Islet precursor cell (in vitro differentiated cells): Measurements from ENCODE around the gene ST3GAL3.

Experiments
- DNase-seq: peaks from one replicate; pipeline ENCODE4 v3.0.0-alpha.2; 2018

Gene ST3GAL3

DNA sequence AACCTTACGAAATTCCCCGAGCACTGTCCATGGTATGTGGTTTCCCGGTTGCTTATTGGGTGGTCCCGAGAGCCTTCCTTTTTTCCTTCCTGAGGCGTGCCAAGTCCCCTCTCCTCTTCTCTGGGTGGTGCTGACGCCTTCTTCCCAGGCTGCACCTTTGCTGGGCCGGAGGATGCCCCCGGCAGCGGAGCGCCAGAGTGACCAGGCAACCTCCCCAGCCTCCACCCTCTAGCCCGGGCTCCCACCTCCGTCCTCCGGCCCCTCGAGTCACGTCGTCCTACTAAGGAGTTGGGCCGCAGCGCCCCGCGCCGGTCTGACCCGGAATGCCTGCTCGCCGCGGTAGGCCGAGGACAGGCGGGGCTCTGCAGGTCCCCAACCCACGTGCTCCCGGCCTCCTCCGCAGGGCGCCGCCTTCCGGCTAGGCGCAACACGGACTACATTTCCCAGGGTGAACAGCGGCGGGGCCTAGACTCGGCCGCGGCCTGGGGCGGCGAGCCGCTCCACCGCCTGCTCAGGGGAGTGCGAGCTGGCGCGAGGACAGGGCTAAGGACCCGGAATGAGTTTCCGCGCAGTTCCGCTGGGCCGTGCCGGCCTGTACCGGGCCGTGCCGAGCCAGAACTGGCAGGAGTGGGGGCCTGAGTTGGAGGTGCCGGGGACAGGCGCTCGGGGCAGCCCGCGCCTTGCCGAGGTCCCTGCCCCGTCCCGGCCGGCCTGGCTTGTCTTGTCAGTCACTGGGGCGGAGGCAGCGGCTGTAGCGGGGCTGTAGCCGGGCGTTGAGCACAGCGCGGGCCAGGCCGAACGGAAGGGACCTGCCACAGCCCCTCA lies 239.1 kb downstream of the ST3GAL3 start, which contains the start of gene IPO13:
TSS of gene IPO13 (plus strand) at position 715 of the 825 bp plus-strand sequence. CDS start 651 bp downstream, outside the sequence.
- DNase-seq: peak; percentile 99

DNA sequence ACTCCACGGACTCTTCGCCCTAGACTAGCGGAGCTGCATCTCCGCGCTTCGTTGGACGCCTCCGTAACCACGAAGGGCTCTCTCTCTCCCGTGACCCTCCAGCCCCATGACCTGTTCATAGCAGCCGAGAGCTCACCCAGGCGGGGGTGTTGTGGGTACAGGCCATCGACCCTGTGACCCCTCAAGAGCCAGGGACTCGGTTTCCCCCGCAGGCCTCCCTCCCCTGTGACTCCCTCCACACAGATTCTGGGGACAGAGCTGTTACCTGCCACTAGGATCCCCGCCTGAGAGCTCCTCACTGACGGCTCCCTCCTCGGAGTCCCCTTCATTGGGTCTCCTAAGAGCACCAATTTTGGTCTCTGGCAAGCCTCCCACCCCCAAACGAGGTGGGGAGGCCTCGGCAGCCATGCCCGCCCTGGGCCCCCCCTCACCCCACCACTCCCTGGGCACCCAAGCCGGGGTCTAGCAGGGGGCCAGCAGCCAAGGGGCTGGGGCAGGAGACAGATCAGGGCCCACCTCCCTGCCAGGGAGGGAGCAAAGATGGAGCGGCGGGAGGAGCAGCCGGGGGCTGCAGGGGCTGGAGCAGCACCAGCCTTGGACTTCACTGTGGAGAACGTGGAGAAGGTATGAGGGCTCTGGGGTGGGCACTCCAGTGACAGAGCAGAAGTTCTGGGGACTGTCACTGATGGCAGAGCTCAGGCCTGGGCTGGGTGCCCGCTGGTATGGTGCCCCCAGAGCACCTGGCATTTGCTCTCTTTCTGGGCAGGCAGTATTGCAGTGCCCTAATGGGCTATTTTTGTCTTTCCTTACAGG lies 239.9 kb downstream of the ST3GAL3 start:
- no peak for DNase-seq

DNA sequence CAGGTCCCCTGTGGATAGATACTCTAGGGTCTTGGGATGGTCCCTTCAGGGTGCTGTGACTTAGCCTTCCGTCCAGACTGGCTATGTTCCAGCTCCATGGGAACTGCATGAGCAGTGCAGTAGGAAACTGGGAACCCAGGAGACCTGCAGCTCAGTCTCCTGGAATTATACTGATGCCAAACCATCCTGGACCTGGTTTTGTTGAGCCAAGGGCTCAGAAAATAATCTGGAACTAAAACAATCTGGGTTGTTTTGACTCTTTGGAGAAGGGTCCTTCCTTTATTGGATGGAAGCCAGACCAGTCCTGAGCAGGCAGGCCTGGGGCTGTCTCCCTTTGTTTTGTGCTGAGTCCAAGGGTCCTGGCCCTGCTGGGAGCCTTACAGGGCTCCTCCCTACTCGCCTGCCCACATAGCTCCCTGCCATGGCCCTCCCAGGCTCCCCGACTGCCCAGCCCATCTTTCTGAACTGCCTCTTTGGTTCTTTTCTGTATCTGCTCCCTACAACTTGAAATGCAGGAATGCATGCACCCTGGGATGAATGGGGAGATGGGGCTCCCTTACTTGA lies 240.6 kb downstream of the ST3GAL3 start:
- no peak for DNase-seq

DNA sequence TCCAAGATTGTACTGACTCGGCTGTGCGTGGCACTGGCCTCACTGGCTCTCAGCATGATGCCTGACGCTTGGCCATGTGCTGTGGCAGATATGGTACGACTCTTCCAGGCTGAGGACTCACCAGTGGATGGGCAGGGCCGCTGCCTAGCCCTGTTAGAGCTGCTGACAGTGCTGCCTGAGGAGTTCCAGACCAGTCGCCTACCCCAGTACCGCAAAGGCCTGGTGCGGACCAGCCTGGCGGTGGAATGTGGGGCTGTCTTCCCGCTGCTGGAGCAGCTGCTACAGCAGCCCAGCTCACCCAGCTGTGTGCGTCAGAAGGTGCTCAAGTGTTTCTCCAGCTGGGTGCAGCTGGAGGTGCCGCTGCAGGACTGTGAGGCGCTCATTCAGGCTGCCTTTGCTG lies 242.3 kb downstream of the ST3GAL3 start:
- DNase-seq: no peak

DNA sequence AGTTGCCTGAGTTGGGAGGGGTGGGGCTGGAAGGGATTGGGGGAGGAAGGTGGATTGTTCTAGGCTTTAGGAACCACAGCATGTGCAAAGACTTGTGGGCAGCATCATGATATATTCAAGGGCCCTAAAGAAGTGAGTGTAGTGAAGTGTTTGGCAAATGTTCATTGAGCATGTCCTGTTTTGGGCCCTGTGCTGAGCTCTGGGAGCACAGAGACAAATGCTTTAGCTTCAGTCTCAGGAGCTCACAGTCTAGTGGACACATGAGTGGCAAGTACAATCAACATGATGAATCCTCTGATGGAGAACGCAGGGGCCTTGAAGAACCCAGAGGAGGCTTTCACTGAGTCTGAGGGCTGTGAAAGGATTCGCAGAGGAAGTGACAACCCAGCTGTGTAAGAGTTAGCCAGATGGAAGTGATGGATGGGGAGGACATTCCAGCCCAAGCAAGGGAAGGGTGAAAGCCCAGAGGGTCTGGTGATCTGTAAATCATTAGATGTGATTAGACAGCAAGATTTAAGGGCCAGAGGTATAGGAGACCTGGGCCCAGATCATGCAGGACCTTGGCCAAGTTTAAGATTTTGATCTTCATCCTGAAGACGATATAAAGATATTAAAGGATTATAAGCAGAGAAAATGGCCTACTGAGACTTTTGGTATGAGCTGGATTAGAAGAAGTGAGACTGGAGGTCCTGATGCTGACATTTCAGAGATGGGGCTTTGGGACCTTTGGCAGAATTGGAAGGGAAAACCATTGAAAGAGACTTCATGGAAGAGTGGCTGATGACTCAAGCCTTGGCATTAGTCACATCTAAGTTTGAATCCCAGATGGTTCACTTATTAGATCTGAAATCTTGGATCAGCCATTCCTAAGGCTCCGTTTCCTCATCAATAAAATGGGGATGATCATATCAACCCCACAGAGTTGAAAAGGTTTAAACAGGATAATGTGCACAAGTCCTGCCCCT lies 244.0 kb downstream of the ST3GAL3 start:
- no peak for DNase-seq

DNA sequence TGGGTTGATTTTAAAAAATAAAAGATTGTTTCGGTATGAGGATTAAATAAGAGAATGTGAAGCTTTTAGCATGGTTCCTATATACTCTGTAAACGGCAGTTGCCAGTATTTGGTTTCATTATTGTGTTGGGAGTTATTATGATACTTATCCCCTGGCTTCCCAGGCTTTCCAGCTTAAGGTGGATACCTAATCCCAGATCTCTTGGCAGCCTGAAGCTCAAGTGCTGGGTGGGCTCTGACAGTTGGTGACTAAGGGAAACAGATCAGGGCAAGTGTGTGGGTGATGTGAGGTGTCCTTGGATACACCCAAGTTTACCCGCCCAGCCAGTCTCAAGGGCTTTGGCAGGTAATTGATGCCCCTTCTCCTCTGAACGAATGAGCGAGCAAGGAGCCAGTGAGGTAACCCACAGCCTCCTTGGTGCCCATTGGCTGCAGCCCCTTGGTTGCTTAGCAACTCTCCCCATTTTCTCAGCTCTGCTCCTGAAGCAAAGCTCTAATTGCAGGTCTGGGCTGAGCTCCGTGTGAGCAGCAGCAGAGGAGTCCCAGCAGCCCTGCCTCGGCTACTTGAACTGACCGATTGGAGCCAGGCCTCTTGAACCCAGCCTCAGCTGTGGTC lies 245.5 kb downstream of the ST3GAL3 start:
- peak; percentile 89 for DNase-seq

DNA sequence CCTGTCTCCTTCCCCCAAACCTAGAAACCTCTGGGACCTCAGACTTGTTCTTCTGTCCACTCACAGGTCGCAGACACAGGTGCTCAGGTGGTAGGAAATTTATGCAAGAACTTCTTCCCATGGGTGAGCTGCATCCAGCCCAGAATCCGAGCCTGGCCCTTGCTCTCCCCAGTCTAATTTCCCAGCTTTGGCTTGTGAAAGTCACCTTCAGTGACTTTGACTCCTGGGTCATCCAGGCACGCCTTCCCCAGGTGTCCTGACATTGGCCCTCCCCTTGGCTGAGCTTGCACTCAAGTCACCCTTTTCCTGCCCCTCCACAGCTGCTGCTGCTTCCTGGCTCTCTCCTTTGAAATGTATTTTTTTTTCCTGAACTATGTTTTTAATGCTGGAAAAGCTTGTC lies 246.0 kb downstream of the ST3GAL3 start:
- DNase-seq: no peak

DNA sequence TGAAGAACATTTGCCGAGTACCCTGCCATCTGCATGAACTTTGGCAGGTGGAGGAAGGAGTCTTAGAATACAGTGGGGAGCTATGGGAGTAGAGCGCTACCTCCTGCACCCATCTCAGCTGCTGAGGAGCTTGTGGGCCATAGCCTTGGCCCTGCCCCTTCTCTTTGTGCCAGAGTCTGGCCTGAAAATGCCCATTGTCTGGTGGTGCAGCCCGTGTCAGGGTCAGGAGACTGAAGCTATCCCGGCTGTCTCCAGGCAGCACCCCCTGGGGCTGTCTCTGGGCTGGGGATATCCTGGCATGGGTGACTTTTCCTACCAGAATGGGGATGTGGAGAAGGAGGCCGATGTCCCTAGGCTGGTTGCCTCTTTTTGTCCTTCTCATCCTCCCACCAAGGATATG lies 246.7 kb downstream of the ST3GAL3 start:
- no peak for DNase-seq

DNA sequence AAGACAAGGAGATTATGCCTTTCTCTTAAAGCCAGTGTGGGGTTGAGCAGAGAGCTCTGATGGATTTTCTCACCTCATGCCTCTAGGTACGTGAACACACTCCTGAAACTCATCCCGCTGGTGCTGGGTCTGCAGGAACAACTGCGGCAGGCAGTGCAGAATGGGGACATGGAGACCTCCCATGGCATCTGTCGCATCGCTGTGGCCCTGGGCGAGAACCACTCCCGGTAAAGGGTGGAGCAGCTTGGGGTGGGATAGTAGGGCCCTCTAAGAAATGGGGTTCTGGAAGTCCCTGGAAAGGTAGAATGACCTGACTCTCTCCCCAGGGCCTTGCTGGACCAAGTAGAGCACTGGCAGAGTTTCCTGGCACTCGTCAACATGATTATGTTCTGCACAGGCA lies 248.9 kb downstream of the ST3GAL3 start:
- no peak for DNase-seq

DNA sequence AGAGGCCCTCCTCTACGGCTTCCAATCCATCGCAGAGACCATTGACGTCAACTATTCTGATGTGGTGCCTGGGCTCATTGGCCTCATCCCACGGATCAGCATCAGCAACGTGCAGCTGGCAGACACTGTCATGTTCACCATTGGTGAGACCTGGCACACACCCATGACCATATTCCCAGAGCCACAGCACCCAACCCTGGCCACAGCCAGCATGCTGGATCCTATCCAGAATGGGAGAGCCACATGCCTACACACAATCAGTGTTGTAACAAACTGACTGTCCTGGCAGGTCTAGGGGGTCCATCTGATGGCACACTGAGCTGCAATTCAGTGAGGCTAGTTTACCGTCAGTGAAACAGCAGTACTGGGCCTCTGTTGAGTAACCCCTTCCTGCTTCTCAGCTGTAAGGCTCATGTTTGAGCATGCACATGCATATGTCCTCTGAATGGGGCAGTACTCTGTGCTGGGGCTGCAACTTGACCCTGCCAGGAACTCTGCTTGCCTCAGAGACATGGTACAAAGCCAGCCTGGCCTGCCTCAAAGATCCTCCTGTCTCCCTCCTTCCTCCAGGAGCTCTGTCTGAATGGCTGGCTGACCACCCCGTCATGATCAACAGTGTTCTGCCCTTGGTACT lies 250.2 kb downstream of the ST3GAL3 start:
- no peak for DNase-seq

DNA sequence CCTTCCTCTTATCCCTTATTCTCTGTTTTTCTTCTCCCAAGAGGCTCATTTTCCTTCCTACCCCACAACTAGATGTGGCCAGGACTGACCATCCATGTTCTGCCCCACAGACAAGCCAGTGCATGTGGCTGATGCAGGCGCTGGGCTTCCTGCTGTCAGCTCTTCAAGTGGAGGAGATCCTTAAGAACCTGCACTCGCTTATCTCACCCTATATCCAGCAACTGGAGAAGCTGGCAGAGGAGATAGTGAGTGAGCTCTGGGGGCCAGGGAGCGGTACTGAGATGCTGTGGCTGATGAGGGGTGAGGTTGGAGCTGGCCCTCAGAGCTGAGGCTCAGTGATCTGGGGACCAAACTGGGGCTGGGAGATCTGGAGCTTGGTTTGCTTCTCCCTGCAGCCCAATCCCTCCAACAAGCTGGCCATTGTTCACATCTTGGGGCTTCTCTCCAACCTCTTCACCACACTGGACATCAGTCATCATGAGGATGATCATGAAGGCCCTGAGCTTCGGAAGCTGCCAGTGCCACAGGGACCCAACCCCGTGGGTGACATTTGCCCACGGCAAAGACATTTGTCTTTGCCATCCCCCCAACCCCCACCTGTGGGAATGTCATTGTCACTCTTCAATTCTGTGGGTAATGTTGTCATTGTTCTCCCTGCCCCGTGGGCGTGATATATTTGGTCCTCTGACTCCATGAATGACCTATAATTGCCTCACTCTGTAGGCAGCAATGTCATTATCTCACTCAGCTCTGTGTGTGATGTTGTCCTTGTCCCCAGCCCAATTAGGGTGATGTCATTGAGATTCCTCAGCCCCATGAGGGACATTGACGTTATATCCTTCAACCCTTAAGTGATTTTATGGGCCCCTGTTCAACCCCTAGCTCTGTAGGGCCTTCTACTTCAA lies 251.3 kb downstream of the ST3GAL3 start:
- no peak for DNase-seq

DNA sequence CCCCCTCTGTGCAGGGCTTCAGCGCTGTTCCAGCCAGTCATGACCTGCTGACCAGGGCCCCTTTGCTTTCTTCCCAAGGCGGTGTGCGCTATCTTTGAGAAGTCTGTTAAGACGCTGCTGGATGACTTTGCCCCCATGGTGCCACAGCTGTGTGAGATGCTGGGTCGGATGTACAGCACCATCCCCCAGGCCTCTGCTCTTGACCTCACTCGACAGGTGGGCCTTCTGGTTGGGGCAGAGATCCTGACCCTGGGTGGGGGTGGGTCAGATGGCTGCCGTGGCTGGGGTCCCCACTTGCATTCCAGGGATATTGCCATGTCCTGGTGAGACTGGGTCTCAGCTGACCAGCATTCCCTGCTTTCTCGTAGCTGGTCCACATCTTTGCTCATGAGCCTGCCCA lies 253.5 kb downstream of the ST3GAL3 start:
- DNase-seq: no peak

DNA sequence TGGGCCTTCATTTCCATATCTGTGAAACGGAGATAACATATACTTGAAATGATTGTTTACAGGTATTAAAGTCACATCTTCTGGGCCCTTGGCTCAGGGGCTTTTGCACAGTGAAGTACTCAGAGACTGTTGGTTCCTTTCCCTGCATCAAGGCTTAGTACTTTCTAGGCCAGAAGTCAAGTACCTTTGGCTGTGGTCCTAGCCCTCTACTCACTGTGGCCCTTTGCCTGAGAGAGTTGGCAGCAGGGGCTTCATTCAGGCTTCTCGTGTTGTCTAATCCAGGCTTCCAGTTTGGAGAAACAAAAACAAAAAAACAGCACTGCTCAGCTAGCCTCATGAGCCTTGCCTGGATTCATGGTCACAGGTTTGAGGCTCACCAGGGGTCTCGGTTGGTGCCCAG lies 254.4 kb downstream of the ST3GAL3 start:
- no peak for DNase-seq

DNA sequence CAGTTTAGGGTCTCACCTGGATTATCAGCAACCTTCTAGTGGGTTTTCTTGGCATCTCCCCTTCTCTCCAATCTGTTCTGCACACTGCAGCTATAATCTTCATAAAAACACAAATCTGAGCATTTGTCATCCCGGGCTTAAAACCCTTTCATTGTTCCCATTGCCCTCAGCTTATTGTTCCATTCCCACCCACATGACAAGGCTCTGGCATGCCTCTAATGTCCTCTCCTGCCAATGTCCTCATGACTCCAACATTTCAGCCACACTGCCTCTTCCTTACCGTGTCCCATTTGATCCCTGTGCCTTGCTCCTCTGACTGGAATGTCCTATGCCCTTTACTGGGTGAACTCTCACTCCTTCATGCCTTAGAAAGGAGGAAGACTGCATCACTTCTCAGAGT lies 255.0 kb downstream of the ST3GAL3 start:
- no peak for DNase-seq

DNA sequence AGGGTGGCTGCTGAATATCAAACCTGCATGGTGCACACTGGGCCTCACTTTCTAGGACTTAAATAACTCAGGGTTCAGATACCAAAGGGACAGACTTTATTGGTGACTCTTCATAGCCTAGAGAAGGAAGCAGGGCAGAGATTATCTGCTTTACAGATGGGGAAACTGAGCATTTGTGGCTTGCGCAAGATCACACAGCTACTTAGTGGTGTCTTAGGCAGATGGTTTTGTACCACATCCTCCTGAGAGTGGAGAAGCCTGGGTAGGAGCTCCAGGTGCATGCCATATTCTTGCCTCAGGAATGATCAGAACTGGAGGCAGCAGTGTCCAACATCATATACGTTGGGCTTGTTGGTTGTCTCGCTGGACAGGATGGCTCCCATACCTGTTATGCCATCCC lies 255.7 kb downstream of the ST3GAL3 start:
- DNase-seq: no peak

DNA sequence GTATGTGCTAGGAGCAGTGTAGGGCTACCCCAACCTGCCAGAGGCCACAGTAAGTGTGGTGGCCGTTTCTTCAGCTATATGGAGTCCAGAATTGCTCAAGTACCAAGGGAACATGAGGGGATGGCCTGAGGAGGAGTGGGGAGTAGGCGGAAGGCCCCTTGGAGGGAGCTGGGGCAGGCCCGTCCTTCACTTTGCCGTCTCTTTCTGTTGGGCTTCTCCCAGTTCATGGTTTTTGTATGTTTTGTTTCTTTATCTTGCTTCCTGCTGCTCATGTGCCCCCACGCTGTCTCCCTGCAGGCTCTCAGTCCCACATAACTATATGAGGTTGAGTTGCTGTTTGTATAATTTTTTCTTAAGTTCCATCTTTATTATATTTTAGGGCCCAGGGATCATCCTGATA lies 256.6 kb downstream of the ST3GAL3 start:
- no peak for DNase-seq

DNA sequence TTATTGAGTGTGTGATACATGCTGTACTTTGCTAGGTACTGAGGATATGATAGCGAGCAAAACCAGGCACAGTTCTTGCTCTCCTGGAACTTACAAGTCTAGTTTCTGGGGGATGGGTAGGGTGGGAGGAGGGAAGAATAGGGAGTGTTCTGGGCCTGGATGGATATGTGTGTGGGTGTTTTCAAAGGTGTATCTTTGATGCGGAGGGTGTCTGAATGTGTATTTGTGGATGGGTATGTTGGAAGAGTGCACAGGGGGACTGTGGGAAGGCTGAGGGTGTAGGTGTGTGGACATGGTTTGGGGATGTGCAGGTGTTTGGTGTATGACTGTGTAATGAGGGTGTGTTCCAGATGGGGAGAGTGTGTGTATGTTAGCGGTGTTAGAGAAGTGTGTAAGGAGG lies 258.0 kb downstream of the ST3GAL3 start:
- no peak for DNase-seq

DNA sequence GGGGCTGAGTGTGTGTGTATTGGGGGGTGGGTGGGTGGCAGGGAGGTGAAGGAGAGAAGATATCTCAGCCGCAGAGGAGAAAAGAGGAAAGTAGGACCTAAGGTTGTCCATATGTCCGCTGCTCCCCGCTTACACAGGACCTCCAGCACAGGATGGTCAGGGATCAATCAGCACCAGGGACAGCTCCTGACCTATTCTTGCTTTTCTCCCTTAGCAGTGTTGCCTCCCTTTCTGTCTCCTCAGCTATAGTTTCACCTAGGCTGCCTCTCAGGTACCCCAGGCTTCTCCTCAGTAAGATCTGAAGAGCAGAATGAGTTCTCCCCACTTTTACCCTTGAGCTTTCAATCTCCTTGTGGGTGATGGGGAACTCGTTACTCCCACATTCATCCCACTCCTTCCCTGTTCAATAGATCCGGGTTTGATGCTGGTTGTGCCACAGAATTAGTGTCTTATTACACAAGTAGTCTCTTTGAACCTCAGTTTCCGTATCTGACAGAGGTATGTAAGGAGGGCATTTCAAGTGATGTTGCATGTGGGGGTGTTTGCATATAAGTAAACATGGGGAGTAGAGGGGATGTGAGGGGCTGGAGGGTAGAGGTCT lies 261.1 kb downstream of the ST3GAL3 start:
- DNase-seq: peak; percentile 74

DNA sequence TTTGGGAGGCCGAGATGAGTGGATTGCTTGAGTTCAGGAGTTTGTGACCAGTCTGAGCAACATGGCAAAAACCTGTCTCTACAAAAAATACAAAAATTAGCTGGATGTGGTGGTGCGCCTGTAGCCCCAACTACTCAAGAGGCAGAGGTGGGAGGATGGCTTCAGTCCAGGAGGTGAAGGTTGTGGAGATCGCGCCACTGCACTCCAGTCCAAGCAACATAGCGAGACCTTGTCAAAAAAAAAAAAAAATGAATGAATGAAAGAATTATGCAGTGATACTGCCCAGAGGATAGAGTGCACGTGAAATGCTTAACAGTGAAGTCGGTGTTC lies 262.0 kb downstream of the ST3GAL3 start:
- no peak for DNase-seq
